HepG2 (cell line): ENCODE measurements around the gene FRAS1.

Experiments
- POLR2AphosphoS5 ChIP-seq: IDR thresholded peaks from 2 replicates; pipeline ENCODE4 v1.6.1; 2012; ENCODE audit warnings: low read depth, low read length
- PRPF4 ChIP-seq: fragments of 200-400 bp; formaldehyde crosslinking; IDR thresholded peaks from 2 replicates; pipeline ENCODE4 v1.6.1; 2016; ENCODE audit warnings: low read length, low read depth; ENCODE audit not compliant: poor library complexity, severe bottlenecking
- TF ChIP-seq, protein P1 (sequence below): sonication (generic); formaldehyde crosslinking; IDR thresholded peaks from 2 replicates; pipeline ENCODE4 v1.5.0; 2020; ENCODE audit warnings: mild to moderate bottlenecking, missing genetic modification reagents, moderate library complexity

DNA sequence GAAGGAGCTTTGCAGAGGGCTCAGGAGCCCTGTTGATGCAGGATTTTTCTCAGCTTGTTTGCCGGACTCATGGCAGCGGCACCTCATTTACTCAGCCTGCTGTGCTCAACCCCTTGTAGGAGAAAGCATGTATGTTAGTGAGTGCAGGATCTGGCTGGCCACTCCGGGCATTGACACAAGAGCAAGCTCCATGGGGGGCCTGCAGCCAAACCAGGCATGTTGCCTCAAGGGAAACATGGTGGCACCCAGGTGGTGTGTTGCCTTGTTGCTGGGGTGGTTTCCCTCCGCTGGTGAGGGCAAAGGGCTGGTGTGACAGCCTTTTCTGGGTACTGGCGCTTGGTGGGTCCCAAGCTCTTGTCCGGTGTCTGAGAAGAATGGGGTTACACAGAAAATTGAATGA is 305.2 kb downstream of the FRAS1 start:
- TF ChIP-seq, protein P1, sequence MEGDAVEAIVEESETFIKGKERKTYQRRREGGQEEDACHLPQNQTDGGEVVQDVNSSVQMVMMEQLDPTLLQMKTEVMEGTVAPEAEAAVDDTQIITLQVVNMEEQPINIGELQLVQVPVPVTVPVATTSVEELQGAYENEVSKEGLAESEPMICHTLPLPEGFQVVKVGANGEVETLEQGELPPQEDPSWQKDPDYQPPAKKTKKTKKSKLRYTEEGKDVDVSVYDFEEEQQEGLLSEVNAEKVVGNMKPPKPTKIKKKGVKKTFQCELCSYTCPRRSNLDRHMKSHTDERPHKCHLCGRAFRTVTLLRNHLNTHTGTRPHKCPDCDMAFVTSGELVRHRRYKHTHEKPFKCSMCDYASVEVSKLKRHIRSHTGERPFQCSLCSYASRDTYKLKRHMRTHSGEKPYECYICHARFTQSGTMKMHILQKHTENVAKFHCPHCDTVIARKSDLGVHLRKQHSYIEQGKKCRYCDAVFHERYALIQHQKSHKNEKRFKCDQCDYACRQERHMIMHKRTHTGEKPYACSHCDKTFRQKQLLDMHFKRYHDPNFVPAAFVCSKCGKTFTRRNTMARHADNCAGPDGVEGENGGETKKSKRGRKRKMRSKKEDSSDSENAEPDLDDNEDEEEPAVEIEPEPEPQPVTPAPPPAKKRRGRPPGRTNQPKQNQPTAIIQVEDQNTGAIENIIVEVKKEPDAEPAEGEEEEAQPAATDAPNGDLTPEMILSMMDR, result no peak
- TF ChIP-seq POLR2AphosphoS5 (no peak), PRPF4 (no peak)
